OCI-LY7 (cell line): Measurements from ENCODE around the gene ZC3H7B.
"Not testable (repeated sequence)": the region's sequence is repeated elsewhere in the genome, so short reads cannot be mapped to it uniquely, and the experiment has no call there.

Experiments
- EZH2phosphoT487 ChIP-seq: fragments of 200-600 bp; sonication (generic); IDR thresholded peaks from 2 replicates; pipeline ENCODE4 v1.6.1; 2018; ENCODE audit warnings: low read depth, borderline replicate concordance, mild to moderate bottlenecking, mixed run types, antibody characterized with exemption, low read length, moderate library complexity, mixed read lengths
- TF ChIP-seq, protein P1 (sequence below): fragments of 200-600 bp; sonication (generic); conservative IDR thresholded peaks from 2 replicates; pipeline ENCODE4 v1.5.1; 2014; ENCODE audit warnings: mild to moderate bottlenecking, antibody characterized with exemption, low read length, moderate library complexity, mixed read lengths

DNA sequence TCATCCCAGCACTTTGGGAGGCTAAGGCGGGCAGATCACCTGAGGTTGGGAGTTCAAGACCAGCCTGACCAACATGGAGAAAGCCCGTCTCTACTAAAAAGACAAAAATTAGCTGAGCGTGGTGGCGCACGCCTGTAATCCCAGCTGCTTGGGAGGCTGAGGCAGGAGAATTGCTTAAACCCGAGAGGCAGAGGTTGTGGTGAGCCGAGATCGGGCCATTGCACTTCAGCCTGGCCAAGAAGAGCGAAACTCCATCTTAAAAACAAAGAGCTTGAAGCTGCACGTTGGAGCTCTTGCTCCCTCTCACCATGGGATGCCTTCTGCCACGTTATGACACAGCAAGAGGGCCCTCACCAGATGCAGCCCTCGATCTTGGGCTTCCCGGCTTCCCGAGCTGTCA, 101.5 kb downstream of the ZC3H7B start:
- TF ChIP-seq, protein P1, sequence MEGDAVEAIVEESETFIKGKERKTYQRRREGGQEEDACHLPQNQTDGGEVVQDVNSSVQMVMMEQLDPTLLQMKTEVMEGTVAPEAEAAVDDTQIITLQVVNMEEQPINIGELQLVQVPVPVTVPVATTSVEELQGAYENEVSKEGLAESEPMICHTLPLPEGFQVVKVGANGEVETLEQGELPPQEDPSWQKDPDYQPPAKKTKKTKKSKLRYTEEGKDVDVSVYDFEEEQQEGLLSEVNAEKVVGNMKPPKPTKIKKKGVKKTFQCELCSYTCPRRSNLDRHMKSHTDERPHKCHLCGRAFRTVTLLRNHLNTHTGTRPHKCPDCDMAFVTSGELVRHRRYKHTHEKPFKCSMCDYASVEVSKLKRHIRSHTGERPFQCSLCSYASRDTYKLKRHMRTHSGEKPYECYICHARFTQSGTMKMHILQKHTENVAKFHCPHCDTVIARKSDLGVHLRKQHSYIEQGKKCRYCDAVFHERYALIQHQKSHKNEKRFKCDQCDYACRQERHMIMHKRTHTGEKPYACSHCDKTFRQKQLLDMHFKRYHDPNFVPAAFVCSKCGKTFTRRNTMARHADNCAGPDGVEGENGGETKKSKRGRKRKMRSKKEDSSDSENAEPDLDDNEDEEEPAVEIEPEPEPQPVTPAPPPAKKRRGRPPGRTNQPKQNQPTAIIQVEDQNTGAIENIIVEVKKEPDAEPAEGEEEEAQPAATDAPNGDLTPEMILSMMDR, result not testable (repeated sequence)
- not testable (repeated sequence) for TF ChIP-seq EZH2phosphoT487
